Keratinocyte (primary cell): ENCODE measurements around the gene STARD10.

Experiments
- EZH2 ChIP-seq: IDR thresholded peaks from one replicate; pipeline ENCODE4 v1.6.1; 2012; ENCODE audit warnings: inconsistent platforms, mild to moderate bottlenecking, low read length, moderate library complexity
- TF ChIP-seq, protein P1 (sequence below), 3 experiments: IDR thresholded peaks in 1 of 3; conservative IDR thresholded peaks in 1 of 3; optimal IDR thresholded peaks in 1 of 3; 2 replicates in 2 of 3; 3 replicates in 1 of 3; pipeline versions ENCODE3 to v1.5.1; 2011; ENCODE audit warnings: low read length in 3 of 3, mild to moderate bottlenecking in 3 of 3, moderate library complexity in 2 of 3, control low read depth in 1 of 3, inconsistent platforms in 1 of 3; ENCODE audit not compliant: insufficient read depth in 2 of 3; ENCODE audit errors: extremely low read depth in 1 of 3

DNA sequence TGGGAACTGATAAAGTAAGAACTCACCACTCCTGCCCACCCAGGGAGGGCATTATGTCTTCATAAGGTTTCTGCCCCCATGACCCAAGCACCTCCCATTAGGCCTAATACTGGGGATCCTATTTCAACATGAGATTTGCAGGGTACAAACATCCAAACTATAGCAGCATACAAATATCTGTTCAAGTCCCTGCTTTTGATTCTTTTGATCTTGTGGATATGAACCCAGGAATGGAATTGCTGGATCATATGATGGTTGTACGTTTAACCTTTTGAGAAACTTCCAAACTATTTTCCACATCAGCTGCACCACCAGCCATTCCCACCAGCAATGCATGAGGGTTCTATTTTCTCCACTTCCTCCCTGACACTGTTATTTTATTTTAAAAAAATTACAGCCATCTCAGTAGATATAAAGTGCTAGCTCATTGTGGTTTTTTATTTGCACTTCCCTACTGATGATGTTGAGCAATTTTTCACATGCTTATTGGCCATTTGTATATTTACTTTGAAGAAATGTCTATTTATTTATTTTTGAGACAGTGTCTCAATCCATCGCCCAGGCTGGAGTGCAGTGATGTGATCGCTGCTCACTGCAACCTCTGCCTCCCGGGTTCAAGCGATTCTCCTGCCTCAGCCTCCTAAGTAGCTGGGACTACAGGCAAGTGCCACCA is 13.3 kb upstream of the STARD10 start:
- TF ChIP-seq, protein P1, sequence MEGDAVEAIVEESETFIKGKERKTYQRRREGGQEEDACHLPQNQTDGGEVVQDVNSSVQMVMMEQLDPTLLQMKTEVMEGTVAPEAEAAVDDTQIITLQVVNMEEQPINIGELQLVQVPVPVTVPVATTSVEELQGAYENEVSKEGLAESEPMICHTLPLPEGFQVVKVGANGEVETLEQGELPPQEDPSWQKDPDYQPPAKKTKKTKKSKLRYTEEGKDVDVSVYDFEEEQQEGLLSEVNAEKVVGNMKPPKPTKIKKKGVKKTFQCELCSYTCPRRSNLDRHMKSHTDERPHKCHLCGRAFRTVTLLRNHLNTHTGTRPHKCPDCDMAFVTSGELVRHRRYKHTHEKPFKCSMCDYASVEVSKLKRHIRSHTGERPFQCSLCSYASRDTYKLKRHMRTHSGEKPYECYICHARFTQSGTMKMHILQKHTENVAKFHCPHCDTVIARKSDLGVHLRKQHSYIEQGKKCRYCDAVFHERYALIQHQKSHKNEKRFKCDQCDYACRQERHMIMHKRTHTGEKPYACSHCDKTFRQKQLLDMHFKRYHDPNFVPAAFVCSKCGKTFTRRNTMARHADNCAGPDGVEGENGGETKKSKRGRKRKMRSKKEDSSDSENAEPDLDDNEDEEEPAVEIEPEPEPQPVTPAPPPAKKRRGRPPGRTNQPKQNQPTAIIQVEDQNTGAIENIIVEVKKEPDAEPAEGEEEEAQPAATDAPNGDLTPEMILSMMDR (optimal IDR thresholded peaks at IDR 0.05 in 1 of 3, IDR thresholded peaks at IDR 0.05 in 1 of 3, conservative IDR thresholded peaks at IDR 0.05 in 1 of 3; ENCODE audit: extremely low read depth in 1 of 3, insufficient read depth in 2 of 3, low read length in 3 of 3), result no peak
- TF ChIP-seq EZH2, result no peak
